Measurements from ENCODE around the gene PDE6D. TPM values are rescaled to one million over a fixed set of nuclear protein-coding genes. Genes with fewer than 3 reads are reported as not detected.
A peak's percentile ranks its signal among the peaks of the same experiment; 100 is the strongest.

PDE6D gene
- total RNA-seq, 4 donors from 2014 or later, result 20.0 to 59.4 (median 25.7) TPM

DNA sequence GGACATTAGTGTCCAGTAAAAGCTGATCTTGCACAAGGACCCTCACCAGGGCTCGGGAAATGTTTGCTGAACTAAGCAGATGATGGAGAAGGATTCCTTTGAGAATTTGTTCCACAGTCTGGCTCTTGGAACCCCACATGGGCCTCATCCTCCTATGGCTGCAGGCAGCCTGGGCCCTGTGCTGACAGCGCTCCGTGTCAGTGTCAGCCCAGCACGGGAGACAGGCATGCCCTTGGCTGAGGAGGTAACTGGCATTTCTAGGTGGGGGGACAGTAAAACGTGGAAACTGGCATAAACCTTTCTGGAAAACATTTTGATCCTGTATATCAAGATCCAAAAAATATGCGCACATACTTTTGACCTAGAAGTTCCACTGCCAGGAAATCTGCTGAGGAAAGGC lies 62.3 kb downstream of the PDE6D start:
- peaks cover 0 to 5% (median under 1%) of the 10 kb centered on the region in 4 donors for H3K4me1 ChIP-seq
- no peaks in the 10 kb centered on the region for H3K27me3 ChIP-seq
- H3K27ac ChIP-seq, result no peak overlapping the region
- no peaks in the 10 kb centered on the region for H3K9me3 ChIP-seq
- TF ChIP-seq POLR2A (IDR thresholded peaks at IDR 0.05), result no peak
- TF ChIP-seq, protein P1, sequence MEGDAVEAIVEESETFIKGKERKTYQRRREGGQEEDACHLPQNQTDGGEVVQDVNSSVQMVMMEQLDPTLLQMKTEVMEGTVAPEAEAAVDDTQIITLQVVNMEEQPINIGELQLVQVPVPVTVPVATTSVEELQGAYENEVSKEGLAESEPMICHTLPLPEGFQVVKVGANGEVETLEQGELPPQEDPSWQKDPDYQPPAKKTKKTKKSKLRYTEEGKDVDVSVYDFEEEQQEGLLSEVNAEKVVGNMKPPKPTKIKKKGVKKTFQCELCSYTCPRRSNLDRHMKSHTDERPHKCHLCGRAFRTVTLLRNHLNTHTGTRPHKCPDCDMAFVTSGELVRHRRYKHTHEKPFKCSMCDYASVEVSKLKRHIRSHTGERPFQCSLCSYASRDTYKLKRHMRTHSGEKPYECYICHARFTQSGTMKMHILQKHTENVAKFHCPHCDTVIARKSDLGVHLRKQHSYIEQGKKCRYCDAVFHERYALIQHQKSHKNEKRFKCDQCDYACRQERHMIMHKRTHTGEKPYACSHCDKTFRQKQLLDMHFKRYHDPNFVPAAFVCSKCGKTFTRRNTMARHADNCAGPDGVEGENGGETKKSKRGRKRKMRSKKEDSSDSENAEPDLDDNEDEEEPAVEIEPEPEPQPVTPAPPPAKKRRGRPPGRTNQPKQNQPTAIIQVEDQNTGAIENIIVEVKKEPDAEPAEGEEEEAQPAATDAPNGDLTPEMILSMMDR (IDR thresholded peaks at IDR 0.05), result no peak
- no peaks in the 10 kb centered on the region for H3K36me3 ChIP-seq
- no peak overlapping the region for H3K4me3 ChIP-seq
- no peak for DNase-seq

DNA sequence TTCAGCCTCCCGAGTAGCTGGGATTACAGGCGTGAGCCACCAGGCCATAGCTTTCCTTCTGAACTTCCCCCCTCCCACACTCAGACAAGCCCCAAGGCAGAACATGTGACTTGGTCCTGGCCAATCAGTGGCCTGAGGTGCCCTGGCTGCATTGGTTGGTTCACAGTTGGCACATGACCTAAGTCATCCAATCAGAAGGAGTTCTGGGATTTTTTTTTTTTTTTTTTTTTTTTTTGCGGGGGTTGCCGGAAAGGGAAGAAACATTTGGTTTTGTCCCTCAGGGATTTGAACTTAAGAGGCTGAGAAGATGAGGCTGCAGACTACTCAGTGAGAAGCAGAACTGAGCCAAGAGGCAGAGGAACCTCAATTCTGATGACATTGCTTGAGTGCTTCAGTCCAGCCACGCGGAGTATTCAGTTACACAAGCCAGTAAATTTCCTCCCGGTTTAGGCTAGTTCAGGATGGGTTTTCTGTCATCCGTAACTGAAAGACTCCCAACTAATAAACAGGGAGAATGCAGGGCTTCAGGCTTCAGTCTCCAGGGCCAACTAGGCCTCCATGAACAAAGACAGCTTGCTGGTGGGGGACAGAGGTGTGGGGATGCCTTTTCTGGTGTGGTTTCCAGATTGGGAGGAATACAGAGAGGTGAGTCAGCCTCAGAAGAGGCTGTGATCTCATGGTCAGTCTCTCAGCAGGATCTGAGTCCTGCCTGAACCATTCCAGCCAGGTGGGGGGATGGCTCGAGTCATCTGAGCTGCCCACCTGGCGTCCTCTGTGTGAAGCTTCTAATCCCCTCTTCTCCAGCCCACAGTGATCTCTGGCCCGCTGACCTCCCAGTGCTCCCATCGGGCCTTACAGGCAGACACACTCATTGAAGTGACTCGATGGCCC lies 63.6 kb downstream of the PDE6D start:
- Histone ChIP-seq H3K9me3 (no peaks in the 10 kb centered on the region), H3K36me3 (peaks cover 0 to 7% (median 0%) of the 10 kb centered on the region in 3 donors), H3K4me1 (peaks cover 3 to 11% (median 5%) of the 10 kb centered on the region in 4 donors), H3K27ac (peak overlapping the region in 1 of 4 donors; percentile 42), H3K27me3 (no peaks in the 10 kb centered on the region), H3K4me3 (no peak overlapping the region)
- DNase-seq, result no peak
- TF ChIP-seq POLR2A (IDR thresholded peaks at IDR 0.05), result no peak
- TF ChIP-seq, protein P1 (IDR thresholded peaks at IDR 0.05), result no peak

- peaks cover 3 to 19% (median 13%) of the 10 kb centered on the region in 4 donors for H3K4me1 ChIP-seq
- no peak overlapping the region for H3K4me3 ChIP-seq
- no peak overlapping the region for H3K27ac ChIP-seq
- H3K27me3 ChIP-seq, result no peaks in the 10 kb centered on the region
- TF ChIP-seq POLR2A (IDR thresholded peaks at IDR 0.05), result no peak
- no peaks in the 10 kb centered on the region for H3K9me3 ChIP-seq
- no peak for DNase-seq
- peaks cover 0 to 14% (median 0%) of the 10 kb centered on the region in 3 donors for H3K36me3 ChIP-seq
Measured at GRCh38 chr2:231716666-231717280, 64.3 kb downstream of the PDE6D start.

DNA sequence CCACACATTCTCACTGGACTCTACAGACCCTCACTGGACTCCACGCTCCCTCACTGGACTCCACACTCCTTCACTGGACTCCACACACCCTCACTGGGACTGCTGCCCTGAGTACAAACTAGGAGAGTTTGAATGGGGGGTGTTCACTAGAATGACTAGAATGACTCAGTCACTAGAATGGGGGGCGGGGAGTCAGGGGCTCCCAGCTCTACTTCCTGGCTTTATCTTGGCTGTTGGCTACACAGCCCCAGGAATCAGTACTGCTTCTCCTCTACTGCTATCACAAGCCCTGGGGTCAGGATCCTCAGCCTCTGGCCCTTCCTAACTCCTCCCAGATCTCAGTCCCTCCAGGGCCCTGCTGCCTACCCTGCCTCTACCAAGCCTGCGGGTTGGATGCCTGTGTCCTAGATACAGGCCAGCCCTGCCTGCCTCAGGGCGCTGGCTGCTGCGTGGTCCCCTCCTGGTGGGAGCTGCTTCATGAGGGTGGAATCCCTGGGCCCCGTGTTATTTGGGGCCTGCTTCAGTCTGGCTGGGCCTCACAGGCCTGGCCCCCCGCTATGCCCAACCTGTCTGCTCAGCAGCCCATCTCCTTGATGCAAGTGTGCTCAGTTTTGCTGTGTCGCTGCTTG lies 65.0 kb downstream of the PDE6D start:
- TF ChIP-seq POLR2A (IDR thresholded peaks at IDR 0.05), result no peak
- TF ChIP-seq, protein P1 (IDR thresholded peaks at IDR 0.05), result no peak

GRCh38 chr2:231715499-231715837 lies 65.6 kb downstream of the PDE6D start:
- no peaks in the 10 kb centered on the region for H3K27me3 ChIP-seq
- H3K27ac ChIP-seq, result peak overlapping the region in 1 of 4 donors; percentile 39
- no peak overlapping the region for H3K4me3 ChIP-seq
- DNase-seq, result no peak
- H3K36me3 ChIP-seq, result peaks cover 0 to 19% (median 0%) of the 10 kb centered on the region in 3 donors
- H3K4me1 ChIP-seq, result peaks cover 3 to 27% (median 17%) of the 10 kb centered on the region in 4 donors
- H3K9me3 ChIP-seq, result no peaks in the 10 kb centered on the region
- TF ChIP-seq, protein P1 (IDR thresholded peaks at IDR 0.05), result peak in 1 of 6 experiments; percentile 17
- no peak for TF ChIP-seq POLR2A (IDR thresholded peaks at IDR 0.05)

More for the DNA sequence above, 65.0 kb downstream of the PDE6D start:
- Histone ChIP-seq H3K27me3 (no peaks in the 10 kb centered on the region), H3K4me3 (no peak overlapping the region), H3K9me3 (no peaks in the 10 kb centered on the region), H3K36me3 (peaks cover 0 to 19% (median 0%) of the 10 kb centered on the region in 3 donors), H3K27ac (no peak overlapping the region), H3K4me1 (peaks cover 3 to 26% (median 17%) of the 10 kb centered on the region in 4 donors)
- DNase-seq, result no peak
